H1 (cell line): ENCODE results near the gene ZFYVE27. TPM values are rescaled to one million over a fixed set of nuclear protein-coding genes. Genes with fewer than 3 reads are reported as not detected.

Experiments used
- ASH2L ChIP-seq: fragments of 200-600, 300-600 bp; sonication (generic); IDR thresholded peaks from one replicate; pipeline ENCODE4 v1.7.1; 2017; ENCODE audit warnings: low read length
- BRCA1 ChIP-seq: IDR thresholded peaks from 2 replicates; pipeline ENCODE4 v1.6.1; 2012; ENCODE audit warnings: low read depth, low read length, improper control_type of control experiment
- CBX5 ChIP-seq: fragments of 300-800, 300-1000 bp; sonication (generic); IDR thresholded peaks from 2 replicates; pipeline ENCODE4 v1.7.1; 2016; ENCODE audit warnings: antibody characterized with exemption, low read length, low read depth
- CEBPB ChIP-seq: IDR thresholded peaks from 2 replicates; pipeline ENCODE4 v1.6.1; 2012; ENCODE audit warnings: low read depth, low read length
- CTCF ChIP-seq, 3 experiments: IDR thresholded peaks; 1 replicate in 2 of 3; 2 replicates in 1 of 3; pipeline versions ENCODE4 v1.5.1 to v1.6.1; 2011; ENCODE audit warnings: low read length in 3 of 3, mild to moderate bottlenecking in 3 of 3, inconsistent platforms in 2 of 3, low read depth in 1 of 3, moderate library complexity in 1 of 3; ENCODE audit not compliant: insufficient read depth in 1 of 3; ENCODE audit errors: control extremely low read depth in 1 of 3
- JUN ChIP-seq: IDR thresholded peaks from 2 replicates; pipeline ENCODE4 v1.6.1; 2011; ENCODE audit warnings: low read depth, mild to moderate bottlenecking, improper control_type of control experiment, low read length
- KDM4A ChIP-seq: IDR thresholded peaks from one replicate; pipeline ENCODE4 v1.7.1; 2012; ENCODE audit warnings: low read depth, mild to moderate bottlenecking, moderate library complexity, low read length, inconsistent platforms; ENCODE audit not compliant: severe bottlenecking
- KDM5A ChIP-seq: fragments of 200-600 bp; IDR thresholded peaks from 2 replicates; pipeline ENCODE4 v1.7.1; 2012; ENCODE audit warnings: mild to moderate bottlenecking, low read length, inconsistent platforms, mixed read lengths
- MAX ChIP-seq: IDR thresholded peaks from 2 replicates; pipeline ENCODE4 v1.6.1; 2012; ENCODE audit warnings: inconsistent platforms
- NANOG ChIP-seq: IDR thresholded peaks from 2 replicates; pipeline ENCODE4 v1.6.1; 2011; ENCODE audit warnings: low read length, low read depth, mild to moderate bottlenecking, inconsistent platforms; ENCODE audit not compliant: insufficient read depth, poor library complexity, severe bottlenecking
- NRF1 ChIP-seq: IDR thresholded peaks from 2 replicates; pipeline ENCODE4 v1.6.1; 2011; ENCODE audit warnings: mild to moderate bottlenecking, low read depth, low read length, improper control_type of control experiment
- POLR2A ChIP-seq, 2 experiments: IDR thresholded peaks; 1 replicate in 1 of 2; 2 replicates in 1 of 2; pipeline ENCODE4 v1.6.1; 2011; ENCODE audit warnings: low read depth in 2 of 2, low read length in 2 of 2, mild to moderate bottlenecking in 2 of 2; ENCODE audit errors: control extremely low read depth in 1 of 2
- POU5F1 ChIP-seq: IDR thresholded peaks from 2 replicates; pipeline ENCODE4 v1.6.1; 2011; ENCODE audit warnings: low read depth, mild to moderate bottlenecking, low read length, moderate library complexity
- RAD21 ChIP-seq, 2 experiments: IDR thresholded peaks in 1 of 2; conservative IDR thresholded peaks in 1 of 2; 2 replicates each; pipeline ENCODE4 v1.6.1; 2011; ENCODE audit warnings: low read depth in 2 of 2, low read length in 2 of 2, improper control_type of control experiment in 1 of 2, inconsistent platforms in 1 of 2, mild to moderate bottlenecking in 1 of 2, moderate library complexity in 1 of 2
- RBBP5 ChIP-seq: IDR thresholded peaks from 2 replicates; pipeline ENCODE4 v1.7.1; 2012; ENCODE audit warnings: low read depth, mild to moderate bottlenecking, inconsistent platforms, low read length, moderate library complexity, borderline replicate concordance
- SIN3A ChIP-seq, 2 experiments: IDR thresholded peaks in 1 of 2; conservative IDR thresholded peaks in 1 of 2; 2 replicates each; pipeline ENCODE4 v1.6.1; 2011 to 2012; ENCODE audit warnings: low read length in 2 of 2, improper control_type of control experiment in 1 of 2, low read depth in 1 of 2, mild to moderate bottlenecking in 1 of 2
- SP4 ChIP-seq: IDR thresholded peaks from 2 replicates; pipeline ENCODE4 v1.6.1; 2012; ENCODE audit warnings: low read length, inconsistent platforms
- TAF1 ChIP-seq: IDR thresholded peaks from 2 replicates; pipeline ENCODE4 v1.6.1; 2011; ENCODE audit warnings: mild to moderate bottlenecking, low read depth, low read length
- USF2 ChIP-seq: IDR thresholded peaks from 2 replicates; pipeline ENCODE4 v1.6.1; 2011; ENCODE audit warnings: low read length, improper control_type of control experiment
- polyA plus RNA-seq, 7 experiments: library from polyadenylated mRNA; depleted of rRNA in 3 of 7; stranded (reverse) in 5 of 7; unstranded in 2 of 7; fragments of >200 nt in 5 of 7; fragments of 200-250 nt in 2 of 7; gene quantifications; 1 replicate in 5 of 7; 2 replicates in 1 of 7; 4 replicates in 1 of 7; pipeline versions ENCODE4 v1.2.1 to v1.2.3, GENCODE V29; 2011 to 2013; ENCODE audit warnings: missing spikeins in 2 of 7, mixed read lengths in 2 of 7
- total RNA-seq: library from RNA; stranded (reverse); fragmentation: NEBNext Ultra II Directional; extraction: Animal tissue kit (Norgen Biotek cat#: 25700); gene quantifications from 2 replicates; pipeline ENCODE4 v1.2.1, GENCODE V29; 2021

Gene ZFYVE27
- total and polyA plus RNA-seq, 2 of the 8 experiments (the other 6 are each of a cell fraction or from before 2014, with no cell fraction given) = 16.6 to 19.8 TPM

GRCh38 chr10:97708976-97709946, 27.7 kb upstream of the ZFYVE27 start (continued):
- TF ChIP-seq SIN3A (conservative IDR thresholded peaks at IDR 0.05 in 1 of 2, IDR thresholded peaks at IDR 0.05 in 1 of 2; ENCODE audit: low read depth in 1 of 2, low read length in 2 of 2) = no peak
- peak; percentile 48 to 78 (median 71) for TF ChIP-seq CTCF (IDR thresholded peaks at IDR 0.05; ENCODE audit: control extremely low read depth in 1 of 3, insufficient read depth in 1 of 3, low read depth in 1 of 3, low read length in 3 of 3)
- TF ChIP-seq TAF1 = no peak
- no peak for TF ChIP-seq NRF1
- TF ChIP-seq ASH2L = peak; percentile 31
- no peak for TF ChIP-seq JUN
- TF ChIP-seq RAD21 (IDR thresholded peaks at IDR 0.05 in 1 of 2, conservative IDR thresholded peaks at IDR 0.05 in 1 of 2; ENCODE audit: low read depth in 2 of 2, low read length in 2 of 2) = peak; percentile 67 to 75
- TF ChIP-seq SP4 = no peak
- TF ChIP-seq NANOG = no peak
- TF ChIP-seq CBX5 = no peak
- no peak for TF ChIP-seq USF2
- TF ChIP-seq KDM4A = no peak
- TF ChIP-seq BRCA1 = no peak
- 0 out of 2 replicates have a peak, but pooled peaks have one; percentile 65 for TF ChIP-seq RBBP5
- 0 out of 2 replicates have a peak, but pooled peaks have one; percentile 23 for TF ChIP-seq CEBPB
- TF ChIP-seq MAX = no peak
- no peak for TF ChIP-seq POLR2A (IDR thresholded peaks at IDR 0.05; ENCODE audit: control extremely low read depth in 1 of 2, low read depth in 2 of 2, low read length in 2 of 2)
- TF ChIP-seq KDM5A = no peak
- TF ChIP-seq POU5F1 = no peak
